Myocyte (in vitro differentiated cells): ENCODE data around the gene LRR1. TPM values are rescaled to one million over a fixed set of nuclear protein-coding genes. Genes with fewer than 3 reads are reported as not detected.

ENCODE experiments used
- DNase-seq: peaks from one replicate; pipeline ENCODE4 v3.0.0-alpha.2; 2012; ENCODE audit warnings: low read depth
- total RNA-seq: library from RNA; depleted of rRNA; stranded (reverse); fragments of >200 nt; gene quantifications from 2 replicates; pipeline ENCODE4 v1.2.3, GENCODE V29; 2014

LRR1 gene
- total RNA-seq, 1 donor from 2014 or later = 9.1 TPM

- no peak for DNase-seq
These were observed 25.4 kb downstream of the LRR1 start for GRCh38 chr14:49623941-49624839.

DNA sequence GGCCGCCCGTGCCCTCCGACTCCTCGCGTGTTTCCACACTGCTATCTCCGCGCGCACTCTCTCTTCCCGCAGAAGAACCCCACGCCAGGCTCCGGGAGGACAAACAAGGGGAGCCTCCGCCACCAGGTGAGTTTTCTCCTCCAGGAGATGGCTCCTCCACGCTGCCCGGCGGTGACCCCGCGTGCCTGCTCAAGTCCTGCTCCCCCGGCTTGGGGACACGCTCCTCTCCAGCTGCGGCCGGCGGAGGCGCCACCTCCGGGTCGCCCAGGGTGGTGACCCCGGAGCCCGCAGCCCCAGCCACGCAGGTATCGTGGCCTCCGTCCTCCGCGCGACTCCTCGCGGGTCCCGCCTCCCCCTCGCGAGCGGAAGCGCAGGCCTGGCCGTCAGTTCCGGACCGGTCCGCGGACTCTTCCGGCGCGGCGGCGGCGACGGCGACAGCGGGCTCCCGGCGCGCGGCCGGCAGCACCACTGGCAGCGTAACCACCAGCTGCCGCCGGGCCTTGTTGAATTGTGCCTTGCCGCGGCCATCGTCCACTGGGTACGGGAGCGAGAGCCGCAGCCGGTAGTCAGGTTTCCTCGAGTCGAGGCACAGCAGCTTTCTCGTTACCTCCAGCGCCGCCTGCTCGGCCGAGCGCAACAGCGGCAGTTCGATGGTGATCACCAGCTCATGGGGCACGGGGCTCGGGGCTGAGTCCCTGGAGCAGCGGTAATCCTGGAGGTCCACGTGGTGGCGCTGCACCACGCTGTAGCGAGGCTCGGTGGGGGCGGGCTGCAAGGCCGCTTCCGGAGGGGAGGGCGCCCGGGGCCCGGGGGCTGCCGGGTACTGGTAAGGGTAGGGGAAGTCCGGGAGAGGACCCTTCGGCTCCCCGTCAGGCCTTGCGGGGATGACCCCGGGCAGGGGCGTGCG lies 35.2 kb downstream of the LRR1 start:
- DNase-seq = peak; percentile 95

GRCh38 chr14:49634547-49635334 lies 36.0 kb downstream of the LRR1 start, which contains the start of gene DNAAF2:
DNAAF2 (minus strand) TSS chr14:49635244; CDS start chr14:49635149, 95 bp downstream.
- peak; percentile 76 for DNase-seq

GRCh38 chr14:49636866-49637265 lies 38.1 kb downstream of the LRR1 start:
- DNase-seq = no peak

GRCh38 chr14:49637534-49638078 lies 38.9 kb downstream of the LRR1 start:
- no peak for DNase-seq

DNA sequence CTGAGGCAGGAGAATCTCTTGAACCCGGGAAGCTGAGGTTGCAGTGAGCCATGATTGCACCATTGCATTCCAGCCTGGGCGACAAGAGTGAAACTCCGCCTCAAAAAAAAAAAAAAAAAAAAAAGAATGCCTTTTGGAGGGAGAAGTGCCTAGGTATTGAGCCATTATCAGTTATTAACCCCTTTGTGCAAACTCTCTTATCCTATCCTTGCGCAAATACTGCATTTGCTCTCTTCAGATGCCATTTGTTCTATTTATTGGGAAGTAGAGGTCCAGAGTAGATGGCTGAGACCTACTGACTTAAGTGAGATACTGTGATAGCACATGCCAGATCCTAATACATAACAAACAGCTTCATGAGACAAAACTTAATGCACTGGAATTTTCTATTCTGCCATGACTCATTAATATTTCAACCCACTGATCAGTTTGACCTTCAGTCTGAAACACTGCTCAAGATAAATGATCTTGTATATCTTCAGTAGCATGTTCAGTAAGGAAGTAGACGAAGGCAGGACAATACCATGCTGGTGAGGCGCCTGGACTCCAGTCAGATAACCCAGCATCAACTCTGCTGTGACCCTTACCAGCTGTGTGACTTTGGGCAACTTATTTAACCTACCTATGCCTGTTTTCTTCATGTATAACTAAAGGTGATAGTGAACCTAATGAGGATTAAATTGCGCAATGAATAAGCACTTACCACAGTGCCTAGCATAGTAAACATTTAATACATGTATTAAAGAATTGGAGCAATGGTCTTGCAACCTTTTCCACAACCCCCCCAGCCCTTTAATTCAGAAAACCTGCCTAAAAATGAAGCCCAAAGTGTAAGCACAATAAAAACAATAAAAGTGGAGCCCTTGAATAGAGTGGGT lies 42.0 kb downstream of the LRR1 start:
- no peak for DNase-seq

GRCh38 chr14:49641697-49642129 lies 43.0 kb downstream of the LRR1 start:
- peak; percentile 35 for DNase-seq

DNA sequence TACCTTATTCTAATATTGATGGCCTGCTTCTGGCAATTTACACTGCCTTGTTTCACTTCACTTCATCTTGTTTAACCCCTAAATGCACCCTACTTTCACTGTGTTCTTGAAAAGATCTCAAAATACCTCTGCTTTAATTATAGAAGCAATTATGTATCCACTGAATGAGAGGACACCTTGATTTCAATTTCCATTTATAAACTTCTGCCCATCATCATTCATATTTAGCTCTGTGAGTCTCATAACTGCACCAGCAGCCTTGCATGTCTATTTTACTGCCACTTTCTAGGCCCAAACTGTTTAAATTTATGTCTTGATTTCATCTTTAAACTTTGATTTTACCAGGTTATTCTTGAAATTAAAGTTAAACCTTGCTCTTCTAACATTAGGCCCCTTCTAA lies 43.4 kb downstream of the LRR1 start:
- DNase-seq = no peak

- no peak for DNase-seq
These were observed 54.8 kb downstream of the LRR1 start for GRCh38 chr14:49653508-49653907.

- no peak for DNase-seq
These were observed 55.8 kb downstream of the LRR1 start for GRCh38 chr14:49654511-49654910.

DNA sequence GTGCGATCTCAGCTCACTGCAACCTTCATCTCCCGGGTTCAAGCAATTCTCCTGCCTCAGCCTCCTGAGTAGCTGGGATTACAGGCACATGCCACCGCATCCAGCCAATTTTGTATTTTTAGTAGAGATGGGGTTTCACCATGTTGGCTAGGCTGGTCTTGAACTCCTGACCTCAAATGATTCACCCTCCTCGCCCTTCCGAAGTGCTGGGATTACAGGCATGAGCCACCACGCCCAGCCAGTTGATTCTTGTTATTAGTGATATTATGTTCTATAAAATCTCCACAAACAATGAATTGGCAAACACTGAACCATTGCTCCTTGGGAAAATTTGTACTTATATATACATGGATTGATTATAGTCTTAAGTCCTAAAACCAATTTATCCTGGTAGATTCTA lies 58.8 kb downstream of the LRR1 start:
- peak; percentile 54 for DNase-seq

GRCh38 chr14:49659526-49660455 lies 61.1 kb downstream of the LRR1 start:
- DNase-seq = no peak

Other genes starting within 250 kb of the LRR1 start
- gene RPS29, start 12.6 kb upstream of the LRR1 start, total RNA-seq = 2,887 and 4,246 TPM in 2 replicates
- 120 and 143 TPM in 2 replicates for gene RPL36AL, start 21.7 kb downstream of the LRR1 start, total RNA-seq
- 66.5 and 69.9 TPM in 2 replicates for gene MGAT2, start 21.9 kb downstream of the LRR1 start, total RNA-seq
- gene DNAAF2, start 36.3 kb downstream of the LRR1 start, total RNA-seq = 12.5 and 15.6 TPM in 2 replicates
- gene POLE2, start 89.3 kb downstream of the LRR1 start, total RNA-seq = 1.0 and 1.7 TPM in 2 replicates
- gene KLHDC1, start 94.2 kb downstream of the LRR1 start, total RNA-seq = 4.9 and 6.1 TPM in 2 replicates
- 96.8 and 101 TPM in 2 replicates for gene KLHDC2, start 169.2 kb downstream of the LRR1 start, total RNA-seq